GM23338 (cell line): ENCODE data around the gene CYP26C1. TPM values are rescaled to one million over a fixed set of nuclear protein-coding genes. Genes with fewer than 3 reads are reported as not detected.

Experiments
- ATAC-seq: fragments of 200-7000 bp; cut with Tn5 transposase; 3 replicates; pipeline ENCODE4 v1.9.1; 2020
- DNase-seq: peaks from one replicate; pipeline ENCODE4 v3.0.0-alpha.2; 2015; ENCODE audit warnings: low spot score
- H2AFZ ChIP-seq: fragments of 200-600 bp; sonication (generic); 2 replicates; pipeline ENCODE4 v1.8.0; 2016; ENCODE audit warnings: antibody characterized with exemption, mild to moderate bottlenecking, moderate library complexity
- H3F3A ChIP-seq: fragments of 200-600 bp; sonication (generic); replicated peaks from 2 replicates; pipeline ENCODE4 v1.8.0; 2017; ENCODE audit warnings: antibody characterized with exemption, mixed run types, low read depth
- H3K27ac ChIP-seq: fragments of 200-600 bp; sonication (generic); 2 replicates; pipeline ENCODE4 v1.6.1; 2016; ENCODE audit warnings: low read depth
- H3K27me3 ChIP-seq: fragments of 200-600 bp; sonication (generic); 2 replicates; pipeline ENCODE4 v1.8.0; 2016; ENCODE audit warnings: mild to moderate bottlenecking, mixed run types, moderate library complexity; ENCODE audit not compliant: insufficient read depth
- H3K36me3 ChIP-seq: fragments of 200-600 bp; sonication (generic); 2 replicates; pipeline ENCODE4 v1.8.0; 2016; ENCODE audit warnings: mild to moderate bottlenecking; ENCODE audit not compliant: insufficient read depth
- H3K4me1 ChIP-seq: fragments of 200-600 bp; sonication (generic); 2 replicates; pipeline ENCODE4 v1.8.0; 2016; ENCODE audit warnings: mild to moderate bottlenecking, moderate library complexity; ENCODE audit not compliant: insufficient read depth
- H3K4me2 ChIP-seq: fragments of 200-600 bp; sonication (generic); 2 replicates; pipeline ENCODE4 v1.7.1; 2017; ENCODE audit warnings: mixed run types
- H3K4me3 ChIP-seq: fragments of 200-600 bp; sonication (generic); 2 replicates; pipeline ENCODE4 v1.6.1; 2016; ENCODE audit warnings: mixed run types
- H3K79me2 ChIP-seq: fragments of 200-600 bp; sonication (generic); replicated peaks from 2 replicates; pipeline ENCODE4 v1.8.0; 2017; ENCODE audit warnings: mild to moderate bottlenecking; ENCODE audit not compliant: insufficient read depth
- H3K9me2 ChIP-seq: fragments of 200-600 bp; sonication (generic); 2 replicates; pipeline ENCODE4 v1.8.0; 2017; ENCODE audit not compliant: insufficient read depth
- H4K20me1 ChIP-seq: fragments of 200-600 bp; sonication (generic); replicated peaks from 2 replicates; pipeline ENCODE4 v1.8.0; 2017; ENCODE audit warnings: mild to moderate bottlenecking; ENCODE audit not compliant: insufficient read depth
- H3K27ac Mint-ChIP-seq: 2 replicates; pipeline ENCODE4 v1.8.0; 2020; ENCODE audit warnings: inconsistent platforms, mild to moderate bottlenecking, moderate library complexity, mixed read lengths
- H3K27me3 Mint-ChIP-seq: 3 replicates; pipeline ENCODE4 v1.8.0; 2022; ENCODE audit warnings: low read depth, mild to moderate bottlenecking, moderate library complexity, mixed read lengths, inconsistent platforms; ENCODE audit not compliant: insufficient read depth, poor library complexity
- H3K36me3 Mint-ChIP-seq: 3 replicates; pipeline ENCODE4 v1.8.0; 2021; ENCODE audit warnings: low read depth, mild to moderate bottlenecking, inconsistent platforms, moderate library complexity, mixed read lengths
- H3K4me1 Mint-ChIP-seq: 3 replicates; pipeline ENCODE4 v1.8.0; 2020; ENCODE audit warnings: mild to moderate bottlenecking, inconsistent platforms, mixed read lengths
- H3K4me3 Mint-ChIP-seq: 3 replicates; pipeline ENCODE4 v1.8.0; 2021; ENCODE audit warnings: moderate library complexity, mild to moderate bottlenecking, inconsistent platforms, mixed read lengths
- H3K9me3 Mint-ChIP-seq: 3 replicates; pipeline ENCODE4 v1.8.0; 2020; ENCODE audit warnings: moderate library complexity, mild to moderate bottlenecking, inconsistent platforms, mixed read lengths
- CREB1 ChIP-seq: fragments of 250-450 bp; sonication (Bioruptor Pico); IDR thresholded peaks from 2 replicates; pipeline ENCODE4 v1.5.0; 2020; ENCODE audit warnings: low read depth, mild to moderate bottlenecking, moderate library complexity
- EZH2 ChIP-seq: fragments of 200-600 bp; sonication (generic); IDR thresholded peaks from one replicate; pipeline ENCODE4 v1.8.0; 2017; ENCODE audit warnings: antibody characterized with exemption, mild to moderate bottlenecking, low read depth; ENCODE audit not compliant: unreplicated experiment
- JUNB ChIP-seq: IDR thresholded peaks from one replicate; pipeline ENCODE4 v1.6.1; 2016; ENCODE audit warnings: antibody characterized with exemption; ENCODE audit not compliant: unreplicated experiment
- NANOG ChIP-seq: IDR thresholded peaks from 2 replicates; pipeline ENCODE4 v1.6.1; 2016; ENCODE audit warnings: antibody characterized with exemption, borderline replicate concordance
- STAT1 ChIP-seq: IDR thresholded peaks from one replicate; pipeline ENCODE4 v1.6.1; 2016; ENCODE audit warnings: antibody characterized with exemption; ENCODE audit not compliant: unreplicated experiment
- ZNF114 ChIP-seq: fragments of 250-450 bp; sonication (Bioruptor Pico); IDR thresholded peaks from 2 replicates; pipeline ENCODE4 v1.5.0; 2020; ENCODE audit warnings: mild to moderate bottlenecking, moderate library complexity
- ZNF331 ChIP-seq: fragments of 250-450 bp; sonication (Bioruptor Pico); IDR thresholded peaks from 2 replicates; pipeline ENCODE4 v1.5.0; 2020; ENCODE audit warnings: low read depth, mild to moderate bottlenecking, moderate library complexity
- polyA plus RNA-seq: library from polyadenylated mRNA; unstranded; fragments of >200 nt; fragmentation: Nextera tagmentation; extraction: Ambion mirVana; gene quantifications from 2 replicates; pipeline ENCODE4 v1.2.1, GENCODE V29; 2016
- total RNA-seq: library from RNA; depleted of rRNA; stranded (reverse); fragments of >200 nt; shearing (Covaris generic); gene quantifications from 2 replicates; pipeline ENCODE4 v1.2.3, GENCODE V29; 2014
- TF ChIP-seq, protein P1 (sequence below), 2 experiments: fragments of 200-600 bp in 1 of 2; sonication (generic) in 1 of 2; conservative IDR thresholded peaks; 2 replicates each; pipeline versions ENCODE4 v1.5.1 to v1.6.1; 2016 to 2017; ENCODE audit warnings: antibody characterized with exemption in 2 of 2, low read depth in 2 of 2, mild to moderate bottlenecking in 2 of 2, moderate library complexity in 1 of 2
- TF ChIP-seq, protein P2 (sequence below): fragments of 250-450 bp; sonication (Bioruptor Pico); IDR thresholded peaks from 2 replicates; pipeline ENCODE4 v1.5.0; 2020; ENCODE audit warnings: mild to moderate bottlenecking, moderate library complexity

The CYP26C1 gene
- total and polyA plus RNA-seq, 2 experiments from 2014 or later = 0.24 TPM; not detected in 1

DNA sequence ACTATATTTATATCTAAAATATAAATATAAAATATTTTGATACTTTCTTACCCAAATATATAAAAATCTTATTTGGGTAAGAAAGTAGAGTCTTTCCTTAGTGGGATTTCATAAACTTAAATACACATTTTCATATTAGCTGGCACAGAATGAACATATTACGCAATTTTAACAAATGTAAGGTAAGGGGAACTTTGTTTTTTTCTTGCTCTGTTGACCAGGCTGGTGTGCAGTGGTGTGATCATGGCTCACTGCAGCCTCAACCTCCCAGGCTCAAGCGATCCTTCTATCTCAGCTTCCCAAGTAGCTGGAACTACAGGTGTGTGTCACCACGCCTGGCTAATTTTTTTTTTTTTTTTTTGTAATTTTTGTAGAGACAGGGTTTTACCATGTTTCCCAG lies 31.4 kb downstream of the CYP26C1 start:
- Histone ChIP-seq H4K20me1 (no peaks in the 10 kb centered on the region), H3K27ac (no peak overlapping the region), H3K36me3 (no peaks in the 10 kb centered on the region), H3K4me1 (peaks cover 16% of the 10 kb centered on the region), H3K4me3 (no peak overlapping the region), H3K27me3 (no peaks in the 10 kb centered on the region), H3K4me2 (no peak overlapping the region), H2AFZ (no peak overlapping the region), H3F3A (no peaks in the 10 kb centered on the region; the same call in 1 of the 2 replicates), H3K9me2 (peaks cover 15% of the 10 kb centered on the region; the same call in 1 of the 2 replicates), H3K79me2 (no peaks in the 10 kb centered on the region)
- ATAC-seq (no peak), DNase-seq (no peak)
- Mint-ChIP-seq H3K27ac (no peak overlapping the region), H3K27me3 (peaks cover 12% of the 10 kb centered on the region), H3K9me3 (peaks cover 2% of the 10 kb centered on the region; the same call in 2 of the 3 replicates), H3K4me1 (peaks cover 14% of the 10 kb centered on the region), H3K4me3 (no peak overlapping the region), H3K36me3 (peaks cover 8% of the 10 kb centered on the region; the same call in 2 of the 3 replicates)
- TF ChIP-seq JUNB (no peak), ZNF331 (CRISPR knock-in tag) (no peak), STAT1 (no peak)

DNA sequence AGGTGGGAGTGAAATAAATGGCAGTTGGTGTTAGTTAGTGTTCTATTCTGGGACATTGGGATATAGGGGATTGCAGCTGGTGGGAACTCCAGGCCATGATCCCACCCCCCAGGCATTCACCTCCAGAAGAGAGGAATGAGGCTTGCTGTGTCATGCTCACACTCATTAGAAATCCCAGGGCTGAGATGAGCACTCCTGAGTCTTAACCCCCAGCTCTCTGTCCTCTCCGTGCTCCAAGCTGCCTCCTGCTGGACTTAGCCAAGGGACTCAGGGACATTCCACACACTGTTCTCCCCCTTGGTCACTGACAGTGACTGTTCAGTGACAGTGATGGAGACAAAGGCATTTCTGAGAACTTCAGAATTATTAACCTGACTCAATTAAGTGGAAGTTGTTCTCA lies 34.6 kb downstream of the CYP26C1 start:
- no peaks in the 10 kb centered on the region; the same call in 2 of the 3 replicates for H3K9me3 Mint-ChIP-seq
- TF ChIP-seq, protein P1, sequence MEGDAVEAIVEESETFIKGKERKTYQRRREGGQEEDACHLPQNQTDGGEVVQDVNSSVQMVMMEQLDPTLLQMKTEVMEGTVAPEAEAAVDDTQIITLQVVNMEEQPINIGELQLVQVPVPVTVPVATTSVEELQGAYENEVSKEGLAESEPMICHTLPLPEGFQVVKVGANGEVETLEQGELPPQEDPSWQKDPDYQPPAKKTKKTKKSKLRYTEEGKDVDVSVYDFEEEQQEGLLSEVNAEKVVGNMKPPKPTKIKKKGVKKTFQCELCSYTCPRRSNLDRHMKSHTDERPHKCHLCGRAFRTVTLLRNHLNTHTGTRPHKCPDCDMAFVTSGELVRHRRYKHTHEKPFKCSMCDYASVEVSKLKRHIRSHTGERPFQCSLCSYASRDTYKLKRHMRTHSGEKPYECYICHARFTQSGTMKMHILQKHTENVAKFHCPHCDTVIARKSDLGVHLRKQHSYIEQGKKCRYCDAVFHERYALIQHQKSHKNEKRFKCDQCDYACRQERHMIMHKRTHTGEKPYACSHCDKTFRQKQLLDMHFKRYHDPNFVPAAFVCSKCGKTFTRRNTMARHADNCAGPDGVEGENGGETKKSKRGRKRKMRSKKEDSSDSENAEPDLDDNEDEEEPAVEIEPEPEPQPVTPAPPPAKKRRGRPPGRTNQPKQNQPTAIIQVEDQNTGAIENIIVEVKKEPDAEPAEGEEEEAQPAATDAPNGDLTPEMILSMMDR (conservative IDR thresholded peaks at IDR 0.05; ENCODE audit: low read depth in 2 of 2) = peak in 1 of 2 experiments; percentile 62; a peak in 3 of 4 replicates
- TF ChIP-seq JUNB = no peak
- Histone ChIP-seq H3K9me2 (peaks cover 8% of the 10 kb centered on the region; the same call in 1 of the 2 replicates), H3F3A (no peaks in the 10 kb centered on the region), H3K27ac (no peak overlapping the region), H3K27me3 (no peaks in the 10 kb centered on the region), H3K79me2 (no peaks in the 10 kb centered on the region), H3K36me3 (no peaks in the 10 kb centered on the region), H3K4me3 (no peak overlapping the region), H3K4me1 (no peaks in the 10 kb centered on the region), H4K20me1 (no peaks in the 10 kb centered on the region), H2AFZ (peak overlapping the region; percentile 32; the same call in 1 of the 2 replicates), H3K4me2 (no peak overlapping the region)
- no peak overlapping the region for H3K4me3 Mint-ChIP-seq
- peak; percentile 35 for DNase-seq
- no peaks in the 10 kb centered on the region; the same call in 1 of the 3 replicates for H3K4me1 Mint-ChIP-seq
- ATAC-seq = peak; percentile 62
- no peaks in the 10 kb centered on the region for H3K36me3 Mint-ChIP-seq
- peaks cover 12% of the 10 kb centered on the region for H3K27me3 Mint-ChIP-seq
- H3K27ac Mint-ChIP-seq = peak overlapping the region; percentile 19; the same call in 1 of the 2 replicates

DNA sequence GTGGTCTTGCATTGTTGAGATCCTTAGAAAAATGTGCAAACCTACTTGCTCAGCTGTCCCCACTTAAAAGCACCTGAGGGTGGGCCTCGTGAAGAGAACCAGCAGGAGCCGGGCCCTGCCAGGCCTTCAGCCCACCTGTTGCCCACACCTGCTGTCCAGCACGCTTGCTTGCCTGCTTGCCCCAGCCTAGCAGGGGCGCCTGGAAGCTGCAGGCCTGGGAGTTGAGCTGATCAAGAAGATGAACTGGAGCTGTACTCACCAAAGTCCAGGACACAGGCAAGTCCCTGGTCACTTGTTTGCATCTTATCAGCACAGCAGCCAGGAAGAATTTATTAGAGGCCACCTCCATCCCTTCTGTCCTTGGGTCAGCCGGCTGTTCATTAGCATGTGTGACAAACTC lies 36.3 kb downstream of the CYP26C1 start:
- Mint-ChIP-seq H3K36me3 (no peaks in the 10 kb centered on the region), H3K4me3 (no peak overlapping the region), H3K9me3 (peaks cover 6% of the 10 kb centered on the region; the same call in 2 of the 3 replicates), H3K27me3 (peaks cover 8% of the 10 kb centered on the region), H3K27ac (no peak overlapping the region), H3K4me1 (no peaks in the 10 kb centered on the region; the same call in 1 of the 3 replicates)
- Histone ChIP-seq H3K79me2 (no peaks in the 10 kb centered on the region), H2AFZ (peak overlapping the region; percentile 85), H3K27ac (no peak overlapping the region), H3K36me3 (no peaks in the 10 kb centered on the region), H3K4me2 (no peak overlapping the region), H3K27me3 (no peaks in the 10 kb centered on the region), H3K4me3 (no peak overlapping the region), H4K20me1 (no peaks in the 10 kb centered on the region), H3K9me2 (no peaks in the 10 kb centered on the region), H3K4me1 (no peaks in the 10 kb centered on the region), H3F3A (no peaks in the 10 kb centered on the region)
- ATAC-seq (no peak), DNase-seq (no peak)
- TF ChIP-seq, protein P2, sequence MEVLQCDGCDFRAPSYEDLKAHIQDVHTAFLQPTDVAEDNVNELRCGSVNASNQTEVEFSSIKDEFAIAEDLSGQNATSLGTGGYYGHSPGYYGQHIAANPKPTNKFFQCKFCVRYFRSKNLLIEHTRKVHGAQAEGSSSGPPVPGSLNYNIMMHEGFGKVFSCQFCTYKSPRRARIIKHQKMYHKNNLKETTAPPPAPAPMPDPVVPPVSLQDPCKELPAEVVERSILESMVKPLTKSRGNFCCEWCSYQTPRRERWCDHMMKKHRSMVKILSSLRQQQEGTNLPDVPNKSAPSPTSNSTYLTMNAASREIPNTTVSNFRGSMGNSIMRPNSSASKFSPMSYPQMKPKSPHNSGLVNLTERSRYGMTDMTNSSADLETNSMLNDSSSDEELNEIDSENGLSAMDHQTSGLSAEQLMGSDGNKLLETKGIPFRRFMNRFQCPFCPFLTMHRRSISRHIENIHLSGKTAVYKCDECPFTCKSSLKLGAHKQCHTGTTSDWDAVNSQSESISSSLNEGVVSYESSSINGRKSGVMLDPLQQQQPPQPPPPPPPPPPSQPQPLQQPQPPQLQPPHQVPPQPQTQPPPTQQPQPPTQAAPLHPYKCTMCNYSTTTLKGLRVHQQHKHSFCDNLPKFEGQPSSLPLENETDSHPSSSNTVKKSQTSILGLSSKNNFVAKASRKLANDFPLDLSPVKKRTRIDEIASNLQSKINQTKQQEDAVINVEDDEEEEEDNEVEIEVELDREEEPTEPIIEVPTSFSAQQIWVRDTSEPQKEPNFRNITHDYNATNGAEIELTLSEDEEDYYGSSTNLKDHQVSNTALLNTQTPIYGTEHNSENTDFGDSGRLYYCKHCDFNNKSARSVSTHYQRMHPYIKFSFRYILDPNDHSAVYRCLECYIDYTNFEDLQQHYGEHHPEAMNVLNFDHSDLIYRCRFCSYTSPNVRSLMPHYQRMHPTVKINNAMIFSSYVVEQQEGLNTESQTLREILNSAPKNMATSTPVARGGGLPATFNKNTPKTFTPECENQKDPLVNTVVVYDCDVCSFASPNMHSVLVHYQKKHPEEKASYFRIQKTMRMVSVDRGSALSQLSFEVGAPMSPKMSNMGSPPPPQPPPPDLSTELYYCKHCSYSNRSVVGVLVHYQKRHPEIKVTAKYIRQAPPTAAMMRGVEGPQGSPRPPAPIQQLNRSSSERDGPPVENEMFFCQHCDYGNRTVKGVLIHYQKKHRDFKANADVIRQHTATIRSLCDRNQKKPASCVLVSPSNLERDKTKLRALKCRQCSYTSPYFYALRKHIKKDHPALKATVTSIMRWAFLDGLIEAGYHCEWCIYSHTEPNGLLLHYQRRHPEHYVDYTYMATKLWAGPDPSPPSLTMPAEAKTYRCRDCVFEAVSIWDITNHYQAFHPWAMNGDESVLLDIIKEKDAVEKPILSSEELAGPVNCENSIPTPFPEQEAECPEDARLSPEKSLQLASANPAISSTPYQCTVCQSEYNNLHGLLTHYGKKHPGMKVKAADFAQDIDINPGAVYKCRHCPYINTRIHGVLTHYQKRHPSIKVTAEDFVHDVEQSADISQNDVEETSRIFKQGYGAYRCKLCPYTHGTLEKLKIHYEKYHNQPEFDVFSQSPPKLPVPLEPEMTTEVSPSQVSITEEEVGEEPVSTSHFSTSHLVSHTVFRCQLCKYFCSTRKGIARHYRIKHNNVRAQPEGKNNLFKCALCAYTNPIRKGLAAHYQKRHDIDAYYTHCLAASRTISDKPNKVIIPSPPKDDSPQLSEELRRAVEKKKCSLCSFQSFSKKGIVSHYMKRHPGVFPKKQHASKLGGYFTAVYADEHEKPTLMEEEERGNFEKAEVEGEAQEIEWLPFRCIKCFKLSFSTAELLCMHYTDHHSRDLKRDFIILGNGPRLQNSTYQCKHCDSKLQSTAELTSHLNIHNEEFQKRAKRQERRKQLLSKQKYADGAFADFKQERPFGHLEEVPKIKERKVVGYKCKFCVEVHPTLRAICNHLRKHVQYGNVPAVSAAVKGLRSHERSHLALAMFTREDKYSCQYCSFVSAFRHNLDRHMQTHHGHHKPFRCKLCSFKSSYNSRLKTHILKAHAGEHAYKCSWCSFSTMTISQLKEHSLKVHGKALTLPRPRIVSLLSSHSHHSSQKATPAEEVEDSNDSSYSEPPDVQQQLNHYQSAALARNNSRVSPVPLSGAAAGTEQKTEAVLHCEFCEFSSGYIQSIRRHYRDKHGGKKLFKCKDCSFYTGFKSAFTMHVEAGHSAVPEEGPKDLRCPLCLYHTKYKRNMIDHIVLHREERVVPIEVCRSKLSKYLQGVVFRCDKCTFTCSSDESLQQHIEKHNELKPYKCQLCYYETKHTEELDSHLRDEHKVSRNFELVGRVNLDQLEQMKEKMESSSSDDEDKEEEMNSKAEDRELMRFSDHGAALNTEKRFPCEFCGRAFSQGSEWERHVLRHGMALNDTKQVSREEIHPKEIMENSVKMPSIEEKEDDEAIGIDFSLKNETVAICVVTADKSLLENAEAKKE (CRISPR knock-in tag) = no peak
- TF ChIP-seq STAT1 = no peak
- TF ChIP-seq CREB1 (CRISPR knock-in tag) = no peak
- no peak for TF ChIP-seq ZNF114 (CRISPR knock-in tag)
- TF ChIP-seq EZH2 = no peak
- TF ChIP-seq NANOG = no peak
- TF ChIP-seq ZNF331 (CRISPR knock-in tag) = no peak
